ENCODE results near the gene STING1.
"Not testable (repeated sequence)": the region's sequence is repeated elsewhere in the genome, so short reads cannot be mapped to it uniquely, and the experiment has no call there.

STING1 gene

GRCh38 chr5:139503036-139503817, 20.7 kb upstream of the STING1 start:
- not testable (repeated sequence) for DNase-seq (ENCODE audit: low read depth)

GRCh38 chr5:139501381-139501780, 18.8 kb upstream of the STING1 start:
- no peak for DNase-seq (ENCODE audit: low read depth)

- DNase-seq (ENCODE audit: low read depth), result no peak
These were observed 13.3 kb upstream of the STING1 start for GRCh38 chr5:139495638-139496435.

GRCh38 chr5:139494832-139495231, 12.3 kb upstream of the STING1 start:
- DNase-seq (ENCODE audit: low read depth), result no peak

GRCh38 chr5:139494256-139494655, 11.7 kb upstream of the STING1 start:
- no peak for DNase-seq (ENCODE audit: low read depth)

- DNase-seq (ENCODE audit: low read depth), result no peak
These were observed 10.2 kb upstream of the STING1 start for GRCh38 chr5:139492700-139493192.

GRCh38 chr5:139488260-139488659, 5.7 kb upstream of the STING1 start:
- no peak for DNase-seq (ENCODE audit: low read depth)

- no peak for DNase-seq (ENCODE audit: low read depth)
These were observed 3.6 kb upstream of the STING1 start for GRCh38 chr5:139486201-139486600.

GRCh38 chr5:139482890-139483208, 291 bp upstream of the STING1 start:
- DNase-seq (ENCODE audit: low read depth), result not testable (repeated sequence)

- no peak for DNase-seq (ENCODE audit: low read depth)
These were observed 943 bp downstream of the STING1 start for GRCh38 chr5:139481580-139482049.

GRCh38 chr5:139481122-139481533, 1.4 kb downstream of the STING1 start:
- no peak for DNase-seq (ENCODE audit: low read depth)

- not testable (repeated sequence) for DNase-seq (ENCODE audit: low read depth)
These were observed 2.8 kb downstream of the STING1 start for GRCh38 chr5:139479729-139480128.

GRCh38 chr5:139478657-139479423, 3.7 kb downstream of the STING1 start:
- DNase-seq (ENCODE audit: low read depth), result not testable (repeated sequence)

- DNase-seq (ENCODE audit: low read depth), result no peak
These were observed 6.5 kb downstream of the STING1 start for GRCh38 chr5:139475865-139476617.

GRCh38 chr5:139474890-139475791, 7.4 kb downstream of the STING1 start:
- DNase-seq (ENCODE audit: low read depth), result no peak

GRCh38 chr5:139473565-139473964, 9.0 kb downstream of the STING1 start:
- no peak for DNase-seq (ENCODE audit: low read depth)

- no peak for DNase-seq (ENCODE audit: low read depth)
These were observed 9.5 kb downstream of the STING1 start for GRCh38 chr5:139473105-139473504.

- DNase-seq (ENCODE audit: low read depth), result no peak
These were observed 10.1 kb downstream of the STING1 start for GRCh38 chr5:139472386-139473030.

GRCh38 chr5:139470821-139471300, 11.7 kb downstream of the STING1 start, which contains the start of gene SMIM33:
Gene SMIM33 (plus strand): TSS chr5:139471004. CDS start chr5:139471122, 118 bp downstream.
- no peak for DNase-seq (ENCODE audit: low read depth)
